GM18507 (cell line): ENCODE results near the gene IMMT.
"Not testable (repeated sequence)": the region's sequence is repeated elsewhere in the genome, so short reads cannot be mapped to it uniquely, and the experiment has no call there.

ENCODE experiments used
- DNase-seq: peaks from one replicate; pipeline ENCODE4 v3.0.0; 2011; ENCODE audit warnings: low read depth; ENCODE audit not compliant: insufficient read length; ENCODE audit errors: extremely low spot score
- FAIRE-seq: peaks from 2 replicates; lab custom pipeline; 2011; peaks lifted over from hg19 to GRCh38; lab: Jason Lieb, UNC

Gene IMMT

GRCh38 chr2:86203614-86204013 lies 8.4 kb upstream of the IMMT start:
- DNase-seq (no peak), FAIRE-seq (no peak)

DNA sequence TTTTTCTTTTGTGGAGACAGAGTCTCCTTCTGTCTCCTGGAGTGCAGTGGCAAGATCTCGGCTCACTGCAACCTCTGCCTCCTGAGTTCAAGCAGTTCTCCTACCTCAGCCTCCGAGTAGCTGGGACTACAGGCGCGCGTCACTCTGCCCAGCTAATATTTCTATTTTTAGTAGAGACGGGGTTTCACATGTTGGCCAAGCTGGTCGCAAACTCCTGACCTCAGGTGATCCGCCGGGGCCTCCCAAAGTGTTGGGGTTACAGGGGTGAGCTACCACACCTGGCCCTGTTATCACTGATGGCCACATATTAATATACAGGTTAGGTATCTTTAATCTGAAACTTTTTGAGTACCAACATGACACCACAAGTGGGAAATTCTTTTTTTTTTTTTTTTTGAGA lies 7.4 kb upstream of the IMMT start:
- FAIRE-seq (no peak), DNase-seq (no peak)

- FAIRE-seq = no peak
- DNase-seq = no peak
These were observed 7.1 kb upstream of the IMMT start for GRCh38 chr2:86202336-86202692.

- FAIRE-seq (no peak), DNase-seq (no peak)
These were observed 6.5 kb upstream of the IMMT start for GRCh38 chr2:86201671-86202335.

- FAIRE-seq, DNase-seq: not testable (repeated sequence)
These were observed 5.3 kb upstream of the IMMT start for GRCh38 chr2:86200564-86200963.

GRCh38 chr2:86199834-86200177 lies 4.5 kb upstream of the IMMT start:
- no peak for FAIRE-seq
- no peak for DNase-seq

DNA sequence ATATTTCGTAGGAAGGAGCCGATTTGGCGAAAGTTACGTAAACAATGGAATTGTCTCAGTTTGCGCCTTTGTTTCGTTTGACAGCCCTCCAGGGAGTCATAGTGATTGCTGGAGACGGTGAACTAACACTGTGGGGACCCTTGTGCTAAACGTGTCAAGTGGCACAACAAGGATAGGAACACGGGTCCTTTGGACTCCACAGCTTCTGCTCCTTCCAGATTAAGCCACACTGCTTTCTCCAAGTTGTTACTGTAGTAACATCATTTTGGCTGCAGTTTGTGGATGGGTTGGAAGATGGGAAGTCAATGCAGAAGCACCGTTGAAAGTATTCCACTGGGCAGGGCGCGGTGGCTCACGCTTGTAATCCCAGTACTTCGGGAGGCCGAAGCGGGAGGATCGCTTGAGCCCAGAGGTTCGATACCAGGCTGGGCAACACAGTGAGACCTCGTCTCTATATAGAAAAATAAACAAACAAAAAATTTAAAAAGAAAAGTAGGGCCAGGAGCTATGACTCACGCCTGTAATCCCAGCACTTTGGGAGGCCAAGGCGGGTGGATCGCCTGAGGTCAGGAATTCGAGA lies 636 bp upstream of the IMMT start:
- DNase-seq = no peak
- FAIRE-seq = no peak

GRCh38 chr2:86194751-86195054 lies 559 bp downstream of the IMMT start:
- FAIRE-seq = no peak
- DNase-seq = peak; percentile 65

DNA sequence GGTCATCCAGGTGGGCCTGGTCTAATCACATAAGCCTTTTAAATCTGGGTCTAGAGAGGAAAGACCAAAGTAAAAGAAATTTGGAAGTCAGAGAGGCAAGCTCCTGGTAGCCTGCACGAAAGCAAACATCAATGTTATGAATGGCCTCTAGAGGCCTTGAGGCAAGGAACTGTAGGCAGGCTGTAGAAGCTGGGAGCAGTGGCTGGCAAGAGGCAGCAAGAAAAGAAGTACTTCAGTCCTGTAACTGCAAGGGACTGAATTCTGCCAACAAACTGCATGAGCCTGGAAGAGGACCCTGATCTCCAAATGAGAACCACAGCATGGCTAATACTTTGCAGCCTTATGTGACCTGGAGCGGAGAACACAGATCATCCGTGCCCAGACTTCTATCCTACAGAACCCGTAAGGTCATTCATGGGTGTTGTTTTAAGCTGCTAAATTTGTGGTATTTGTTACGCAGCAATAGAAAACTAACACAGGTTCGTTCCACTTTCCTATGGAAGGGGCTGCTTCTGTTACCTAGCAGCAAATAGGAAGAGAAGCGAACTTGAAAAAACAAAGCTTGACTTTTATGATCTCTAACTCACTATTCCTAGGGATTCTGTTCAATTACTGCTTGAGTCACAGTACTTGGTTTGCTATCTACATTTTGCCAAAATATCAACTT lies 1.2 kb downstream of the IMMT start:
- no peak for FAIRE-seq
- DNase-seq = no peak

GRCh38 chr2:86189782-86190416 lies 5.4 kb downstream of the IMMT start:
- DNase-seq = no peak

DNA sequence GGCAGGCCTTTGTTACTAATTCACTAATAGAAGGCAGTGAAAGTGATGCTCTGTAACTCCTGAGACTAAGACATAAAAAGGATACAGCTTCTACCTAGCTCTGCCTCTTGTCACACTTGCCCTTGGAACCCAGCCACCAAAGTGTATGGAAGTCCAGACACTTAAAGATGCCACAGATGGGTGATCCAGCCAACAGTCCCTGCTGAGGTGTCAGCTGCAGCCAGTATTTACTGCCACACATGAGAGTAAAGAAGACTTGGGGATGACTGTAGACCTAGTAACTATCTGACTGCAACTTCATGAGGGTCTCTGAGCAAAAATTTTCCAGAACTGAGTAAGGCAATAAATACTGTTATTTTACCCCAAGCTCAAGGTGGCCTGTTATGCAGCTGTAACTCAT lies 8.8 kb downstream of the IMMT start:
- no peak for FAIRE-seq

More at GRCh38 chr2:86189782-86190416, 5.4 kb downstream of the IMMT start:
- FAIRE-seq = no peak

DNA sequence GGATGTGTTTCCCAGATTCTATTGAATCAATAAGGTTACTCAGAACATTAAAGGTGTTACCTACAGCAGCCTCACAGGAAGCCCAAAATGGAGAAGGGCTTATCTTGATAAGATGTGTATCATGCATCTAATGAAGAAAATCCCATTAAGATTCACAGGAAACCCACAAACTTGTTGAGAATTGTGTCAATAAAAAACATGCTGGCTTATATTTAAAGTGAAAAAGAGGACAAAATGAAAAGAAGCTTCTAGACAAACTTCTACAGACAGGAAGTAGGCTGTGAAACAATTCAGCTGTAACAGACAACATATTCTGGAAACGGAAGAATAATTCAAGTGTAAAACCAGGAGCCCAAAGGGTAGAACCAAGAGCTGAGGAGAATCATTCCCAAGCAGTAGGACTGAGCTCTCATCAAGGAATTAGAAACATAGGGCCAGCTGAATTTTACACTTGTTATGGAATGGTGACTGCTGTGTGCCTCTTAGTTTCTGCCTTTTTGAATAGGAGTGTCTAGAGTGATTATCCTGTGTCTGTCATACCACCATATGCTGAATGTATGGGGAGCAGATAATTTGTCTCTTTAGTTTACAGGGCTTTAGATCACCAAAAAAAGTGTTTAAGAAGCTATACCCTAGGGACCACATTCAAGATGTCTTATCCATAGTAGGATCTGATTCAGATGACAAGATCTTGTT lies 9.6 kb downstream of the IMMT start:
- DNase-seq (no peak), FAIRE-seq (peak; percentile 71)

More for the DNA sequence above, 8.8 kb downstream of the IMMT start:
- DNase-seq = no peak

DNA sequence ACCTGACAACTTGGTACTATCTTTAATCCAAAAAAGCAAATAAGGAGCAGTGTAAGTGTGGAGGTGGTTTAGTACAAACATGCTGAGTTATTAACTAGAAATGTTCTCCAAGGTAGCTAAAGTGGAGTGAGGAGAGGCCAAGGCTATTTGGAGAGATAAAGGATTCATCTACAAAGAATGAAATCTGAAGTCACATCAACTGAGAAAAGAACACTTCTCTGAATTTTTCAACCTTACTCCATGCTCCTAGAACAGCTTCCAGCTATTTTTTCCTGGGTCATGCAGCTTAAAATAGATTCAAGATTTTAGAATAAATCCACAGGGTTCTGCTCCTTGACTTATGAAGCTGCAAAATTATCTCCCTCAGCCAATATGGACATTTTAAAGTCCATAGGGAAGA lies 18.7 kb downstream of the IMMT start:
- FAIRE-seq (no peak), DNase-seq (no peak)

DNA sequence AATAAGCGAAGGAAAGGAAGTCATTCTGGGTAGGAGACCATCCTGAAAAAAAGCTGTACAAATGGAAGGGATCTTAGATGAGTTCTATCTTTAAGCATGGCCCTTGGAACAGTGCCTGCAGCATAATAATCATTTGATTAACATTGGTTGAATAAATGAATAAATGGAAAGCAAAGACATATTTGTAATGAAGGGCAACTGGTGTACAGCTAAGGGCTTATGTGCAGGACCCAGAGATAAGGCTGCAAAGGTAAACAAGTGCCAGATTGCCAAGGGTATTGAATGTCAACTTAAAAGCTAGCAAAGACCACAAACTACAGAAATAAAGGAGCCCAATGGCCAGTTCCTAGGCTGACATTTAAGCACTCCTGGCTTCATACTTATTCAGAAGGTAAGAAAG lies 19.4 kb downstream of the IMMT start:
- DNase-seq (no peak), FAIRE-seq (no peak)

DNA sequence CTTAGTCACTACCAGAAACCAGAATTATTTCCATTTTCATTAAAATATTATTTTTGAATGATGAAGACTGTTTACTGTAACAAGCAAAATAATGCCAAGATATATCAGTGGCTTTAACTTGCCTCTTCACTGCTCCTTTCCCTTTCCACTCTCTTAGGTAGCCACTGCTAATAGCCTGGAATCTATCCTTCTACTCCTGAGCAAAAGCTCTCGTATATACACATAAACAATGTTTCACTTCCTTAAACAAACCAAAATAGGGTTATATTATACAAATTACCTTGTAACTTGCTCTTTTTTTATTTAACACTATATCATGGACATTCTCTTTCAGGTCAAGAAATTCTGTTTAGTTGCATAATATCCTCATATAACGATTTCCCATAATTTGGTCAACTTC lies 20.8 kb downstream of the IMMT start:
- FAIRE-seq = peak; percentile 9
- DNase-seq = no peak

DNA sequence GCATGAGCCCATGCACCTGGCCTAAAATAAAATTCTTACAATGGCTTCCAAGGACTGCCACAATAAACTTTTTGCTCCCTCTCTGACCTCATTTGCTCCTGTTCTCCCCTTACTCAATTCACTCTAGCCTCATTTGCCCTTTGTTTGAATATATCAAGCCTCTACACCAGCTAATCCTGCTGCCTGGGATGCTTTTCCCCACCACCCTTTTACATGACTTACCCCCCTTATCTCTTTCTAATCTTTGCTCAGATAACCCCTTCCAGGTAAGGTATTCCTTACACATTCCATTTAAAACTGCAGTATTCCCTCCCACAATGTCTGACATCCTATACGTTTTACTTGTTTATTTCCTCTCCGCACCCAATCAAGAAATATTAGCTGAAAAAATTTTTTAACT lies 22.7 kb downstream of the IMMT start:
- no peak for DNase-seq
- FAIRE-seq = no peak

GRCh38 chr2:86171295-86171694 lies 24.0 kb downstream of the IMMT start:
- FAIRE-seq (no peak), DNase-seq (no peak)

DNA sequence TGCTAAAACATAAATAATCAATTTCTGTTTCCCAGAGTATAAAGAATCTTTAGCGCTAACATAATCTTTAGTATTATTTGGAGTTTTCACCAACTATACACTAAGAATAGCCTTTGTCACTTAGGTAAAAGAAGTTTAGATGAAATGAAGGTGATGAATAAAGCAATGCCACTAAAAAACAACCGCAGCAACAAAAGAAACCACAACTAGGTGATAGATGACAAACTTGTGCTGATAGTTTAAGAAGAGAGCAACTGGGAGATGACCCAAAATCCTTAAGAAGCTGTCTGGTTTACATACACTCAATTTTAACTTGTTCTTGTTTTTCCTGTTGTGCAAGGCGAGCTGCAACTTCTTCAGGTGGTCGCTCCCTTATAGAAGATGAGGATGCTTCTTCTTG lies 24.8 kb downstream of the IMMT start:
- no peak for FAIRE-seq
- DNase-seq = no peak

DNA sequence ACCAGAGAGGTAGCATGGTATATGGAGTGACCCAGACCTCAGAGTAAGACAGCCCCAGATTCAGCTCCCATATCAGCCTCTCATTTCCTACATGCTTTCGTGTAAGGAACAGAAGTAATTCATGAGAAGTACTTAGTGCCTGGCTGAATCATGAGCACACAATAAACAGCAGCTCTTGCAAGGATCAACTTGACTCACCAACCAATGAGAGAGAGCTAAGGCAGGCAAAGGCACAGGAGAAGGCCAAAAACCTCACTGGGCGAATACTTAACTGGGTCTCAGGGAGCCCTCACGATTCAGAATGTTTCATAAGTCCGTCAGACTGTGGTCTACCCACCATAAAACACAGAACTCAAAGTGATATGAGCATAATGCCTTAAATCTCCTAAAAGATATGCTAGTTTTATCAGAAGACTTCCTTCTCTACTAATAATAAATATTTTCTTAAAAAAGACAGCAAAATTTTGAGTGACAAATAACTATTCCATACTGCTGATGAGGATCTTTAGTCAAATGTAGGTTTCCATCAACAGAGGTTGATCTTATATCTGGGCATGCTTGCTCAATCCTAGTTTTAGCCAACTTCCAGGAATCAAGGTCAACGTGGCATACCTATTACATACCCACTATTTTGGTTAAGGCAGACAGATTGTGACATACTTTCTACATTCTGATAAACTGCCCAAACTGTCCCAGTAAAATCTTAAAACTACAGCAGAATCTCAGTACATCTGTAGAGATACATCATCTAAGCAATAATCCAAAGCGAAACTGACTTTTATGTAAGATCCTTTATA lies 34.9 kb downstream of the IMMT start:
- DNase-seq (no peak), FAIRE-seq (no peak)

DNA sequence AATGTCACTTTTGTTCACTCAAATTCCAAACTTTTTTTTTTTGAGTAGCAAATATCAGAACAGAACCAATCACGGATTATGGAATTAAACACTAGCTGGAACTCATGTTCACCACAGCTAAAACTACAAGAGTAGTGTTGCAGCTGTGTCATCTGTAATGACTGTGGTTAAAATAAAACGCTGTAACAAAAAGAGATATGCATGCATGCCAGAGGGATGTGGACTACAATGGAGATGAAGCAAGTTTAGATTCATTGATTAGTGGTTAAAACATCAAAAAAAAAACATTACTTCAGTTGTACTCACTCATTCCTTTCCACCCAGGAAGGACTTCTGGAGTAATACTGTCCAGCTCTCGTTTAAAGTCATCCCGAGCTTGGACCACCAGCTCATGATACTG lies 37.0 kb downstream of the IMMT start:
- no peak for DNase-seq
- no peak for FAIRE-seq
